Caco-2 (cell line): ENCODE data around the gene PDE4D. TPM values are rescaled to one million over a fixed set of nuclear protein-coding genes. Genes with fewer than 3 reads are reported as not detected.

ENCODE experiments used
- BruUV-seq: library from RNA; stranded (reverse); fragments of 400-500 nt; replicated peaks from 2 replicates; lab custom pipeline; 2021; lab: Mats Ljungman, UMichigan
- CTCF ChIA-PET: fragments of 300-600 bp; sonication (Branson Sonifier 250); formaldehyde crosslinking; loops from one replicate; lab custom pipeline; 2022; ENCODE audit warnings: antibody characterized with exemption; lab: Charles Lee
- POLR2A ChIA-PET: fragments of 300-600 bp; sonication (Branson Sonifier 250); formaldehyde crosslinking; loops from one replicate; lab custom pipeline; 2022; ENCODE audit warnings: antibody characterized with exemption; lab: Charles Lee
- DNase-seq, 2 experiments: peaks; one replicate each; pipeline versions ENCODE4 v3.0.0 to v3.0.0-alpha.2; 2020 to 2022
- H3K27me3 ChIP-seq: replicated peaks from 2 replicates; pipeline ENCODE4 v1.6.0; 2011; ENCODE audit warnings: low read length; ENCODE audit not compliant: control insufficient read depth, insufficient read depth
- H3K36me3 ChIP-seq: 2 replicates; pipeline ENCODE4 v1.5.1; 2011; ENCODE audit warnings: low read length; ENCODE audit not compliant: control insufficient read depth, insufficient read depth
- H3K4me1 ChIP-seq: fragments of 250-450 bp; sonication (Bioruptor Pico); 2 replicates; pipeline ENCODE4 v1.5.1; 2020; ENCODE audit warnings: mild to moderate bottlenecking
- H3K4me3 ChIP-seq: 2 replicates; pipeline ENCODE4 v1.5.1; 2011; ENCODE audit warnings: low read depth, mild to moderate bottlenecking, control low read depth, low read length
- H3K9me3 ChIP-seq: fragments of 250-450 bp; sonication (Bioruptor Pico); 2 replicates; pipeline ENCODE4 v1.5.1; 2020; ENCODE audit warnings: mild to moderate bottlenecking, moderate library complexity
- H3K27ac Mint-ChIP-seq: one replicate; pipeline ENCODE4 v1.8.0; 2022; ENCODE audit warnings: mixed read lengths; ENCODE audit not compliant: unreplicated experiment
- H3K27me3 Mint-ChIP-seq: one replicate; pipeline ENCODE4 v1.8.0; 2022; ENCODE audit warnings: mixed read lengths; ENCODE audit not compliant: insufficient read depth, unreplicated experiment
- H3K36me3 Mint-ChIP-seq: one replicate; pipeline ENCODE4 v1.8.0; 2022; ENCODE audit warnings: mild to moderate bottlenecking, mixed read lengths; ENCODE audit not compliant: insufficient read depth, unreplicated experiment
- H3K4me1 Mint-ChIP-seq: one replicate; pipeline ENCODE4 v1.8.0; 2022; ENCODE audit warnings: low read depth, mixed read lengths; ENCODE audit not compliant: unreplicated experiment
- H3K4me3 Mint-ChIP-seq: one replicate; pipeline ENCODE4 v1.8.0; 2022; ENCODE audit warnings: mild to moderate bottlenecking, moderate library complexity, mixed read lengths; ENCODE audit not compliant: unreplicated experiment
- H3K9me3 Mint-ChIP-seq: one replicate; pipeline ENCODE4 v1.8.0; 2022; ENCODE audit warnings: mixed read lengths; ENCODE audit not compliant: unreplicated experiment
- CTCF ChIP-seq, 2 experiments: fragments of 200-600 bp in 1 of 2; IDR thresholded peaks; 1 replicate in 1 of 2; 2 replicates in 1 of 2; pipeline versions ENCODE4 v1.5.1 to v1.8.0; 2011 to 2022; ENCODE audit warnings: antibody characterized with exemption in 1 of 2, control low read depth in 1 of 2, inconsistent platforms in 1 of 2, low read depth in 1 of 2, low read length in 1 of 2, mild to moderate bottlenecking in 1 of 2, moderate library complexity in 1 of 2; ENCODE audit not compliant: insufficient read depth in 1 of 2, severe bottlenecking in 1 of 2, unreplicated experiment in 1 of 2
- intact Hi-C: fragments of 100-400 bp; cut with micrococcal nuclease; formaldehyde crosslinking; loops from one replicate; pipeline ENCODE4 v1.10.0; 2022; ENCODE audit not compliant: unreplicated experiment
- total RNA-seq: library from RNA; stranded (reverse); gene quantifications from 2 replicates; pipeline ENCODE4 v1.2.3, GENCODE V29; 2022

PDE4D gene
- total RNA-seq, 1 experiment from 2014 or later = 89.8 TPM

DNA sequence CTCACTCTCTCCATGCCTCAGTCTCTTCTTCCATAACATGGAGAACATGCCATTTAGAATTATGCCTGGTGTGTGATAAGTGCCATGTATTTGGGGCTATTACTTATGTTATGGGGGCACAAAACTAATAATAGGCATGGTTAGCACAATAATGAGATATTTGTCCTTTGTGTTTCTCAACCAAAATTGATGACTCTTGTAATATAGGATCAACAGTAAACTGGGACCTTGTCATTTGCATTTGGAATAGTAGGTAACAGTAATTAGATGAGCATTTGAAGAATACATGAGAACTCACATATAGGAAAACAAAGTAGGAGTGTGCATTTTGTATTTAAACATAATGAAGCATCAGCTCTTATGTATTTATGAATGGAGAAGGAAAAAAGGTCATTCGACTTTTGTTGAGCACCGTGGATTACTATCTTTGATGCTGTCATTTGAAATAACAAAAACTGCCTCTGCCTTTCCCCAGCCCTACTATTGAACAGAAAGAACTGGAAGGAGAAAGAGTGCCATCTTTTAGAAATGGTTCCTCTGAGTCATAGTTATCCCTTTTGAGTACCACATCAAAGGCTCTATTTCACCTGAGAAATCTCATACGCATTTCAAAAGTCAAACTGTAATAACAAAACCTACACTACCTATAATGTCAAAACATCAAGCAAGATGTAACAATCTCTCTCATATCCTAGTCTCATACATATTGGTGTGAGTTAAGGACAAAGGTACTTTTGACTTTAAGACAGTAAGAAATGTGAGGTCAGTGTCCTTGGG is 655.2 kb downstream of the PDE4D start:
- Histone ChIP-seq H3K4me3 (no peak overlapping the region), H3K36me3 (no peaks in the 10 kb centered on the region), H3K27me3 (no peaks in the 10 kb centered on the region), H3K9me3 (no peaks in the 10 kb centered on the region), H3K4me1 (peaks cover 28% of the 10 kb centered on the region)
- ChIA-PET CTCF (no interaction called here), POLR2A (no interaction called here)
- TF ChIP-seq CTCF (IDR thresholded peaks at IDR 0.05; ENCODE audit: insufficient read depth in 1 of 2, low read depth in 1 of 2, low read length in 1 of 2, severe bottlenecking in 1 of 2, unreplicated experiment in 1 of 2) = no peak
- Mint-ChIP-seq H3K27ac (no peak overlapping the region), H3K4me1 (peaks cover 29% of the 10 kb centered on the region), H3K27me3 (no peaks in the 10 kb centered on the region), H3K9me3 (no peaks in the 10 kb centered on the region), H3K4me3 (no peak overlapping the region), H3K36me3 (no peaks in the 10 kb centered on the region)
- no TSS peak for BruUV-seq
- intact Hi-C loops = no loop called here
- DNase-seq = no peak

DNA sequence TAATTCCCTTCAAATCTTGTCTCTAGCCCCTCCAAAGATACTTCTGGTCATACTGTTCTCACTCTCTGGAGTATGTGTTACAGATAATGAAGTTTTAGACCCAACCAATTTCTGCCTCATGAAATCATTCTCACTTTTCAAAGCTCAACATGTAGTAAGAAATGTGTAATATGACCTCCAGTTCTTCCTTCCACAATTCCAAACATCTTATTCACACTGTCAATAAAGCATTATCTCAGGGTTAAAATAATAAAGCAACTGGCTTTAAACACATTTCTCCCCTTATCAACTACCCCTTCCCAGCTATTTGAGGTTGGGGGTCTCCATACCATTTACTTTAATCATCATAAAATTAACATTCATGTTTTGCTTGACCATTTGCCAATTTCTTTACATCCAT is 656.5 kb downstream of the PDE4D start:
- no peak overlapping the region for H3K27ac Mint-ChIP-seq
- peaks cover 29% of the 10 kb centered on the region for H3K4me1 Mint-ChIP-seq
- H3K27me3 ChIP-seq = no peaks in the 10 kb centered on the region
- DNase-seq = no peak
- ChIA-PET CTCF (interaction anchor here (0.6 kb wide), 1 partner anchor 15 kb away, joined by 4 read pairs; no protein-coding TSS in a partner anchor), POLR2A (no interaction called here)
- BruUV-seq = no TSS peak
- H3K36me3 Mint-ChIP-seq = no peaks in the 10 kb centered on the region
- H3K9me3 Mint-ChIP-seq = peaks cover 8% of the 10 kb centered on the region
- H3K27me3 Mint-ChIP-seq = no peaks in the 10 kb centered on the region
- H3K36me3 ChIP-seq = no peaks in the 10 kb centered on the region
- H3K4me1 ChIP-seq = peaks cover 28% of the 10 kb centered on the region
- no peak overlapping the region for H3K4me3 ChIP-seq
- H3K4me3 Mint-ChIP-seq = no peak overlapping the region
- TF ChIP-seq CTCF (IDR thresholded peaks at IDR 0.05; ENCODE audit: insufficient read depth in 1 of 2, low read depth in 1 of 2, low read length in 1 of 2, severe bottlenecking in 1 of 2, unreplicated experiment in 1 of 2) = no peak
- intact Hi-C loops = no loop called here
- H3K9me3 ChIP-seq = no peaks in the 10 kb centered on the region

DNA sequence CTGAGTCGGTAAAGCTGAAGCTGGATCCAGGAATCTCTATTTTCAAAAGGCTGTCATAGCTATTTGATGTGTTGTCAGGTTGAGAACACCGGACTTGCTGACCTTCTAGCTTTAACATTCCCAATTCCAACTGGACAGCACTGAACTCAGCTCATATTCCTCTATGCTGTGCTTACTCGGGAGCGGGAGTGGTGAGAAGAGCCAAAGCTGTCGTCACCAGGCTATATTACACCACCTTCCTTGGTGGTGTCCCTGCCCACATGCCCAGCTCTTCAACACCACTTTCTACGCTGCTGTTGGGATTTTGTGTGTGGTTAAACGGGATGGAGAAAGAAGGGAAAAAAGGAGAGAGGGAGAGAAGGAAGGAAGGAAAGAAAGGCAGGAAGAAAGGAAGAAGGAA is 657.1 kb downstream of the PDE4D start:
- H3K9me3 Mint-ChIP-seq = peaks cover 8% of the 10 kb centered on the region
- H3K27ac Mint-ChIP-seq = no peak overlapping the region
- no peak for DNase-seq
- H3K36me3 Mint-ChIP-seq = no peaks in the 10 kb centered on the region
- H3K4me1 Mint-ChIP-seq = peaks cover 29% of the 10 kb centered on the region
- TF ChIP-seq CTCF (IDR thresholded peaks at IDR 0.05; ENCODE audit: insufficient read depth in 1 of 2, low read depth in 1 of 2, low read length in 1 of 2, severe bottlenecking in 1 of 2, unreplicated experiment in 1 of 2) = no peak
- H3K4me3 Mint-ChIP-seq = no peak overlapping the region
- no TSS peak for BruUV-seq
- no peaks in the 10 kb centered on the region for H3K27me3 Mint-ChIP-seq
- H3K9me3 ChIP-seq = no peaks in the 10 kb centered on the region
- peaks cover 26% of the 10 kb centered on the region for H3K4me1 ChIP-seq
- H3K27me3 ChIP-seq = no peaks in the 10 kb centered on the region
- H3K36me3 ChIP-seq = no peaks in the 10 kb centered on the region
- no peak overlapping the region for H3K4me3 ChIP-seq
- intact Hi-C loops = no loop called here
- ChIA-PET POLR2A (no interaction called here), CTCF (interaction anchor here (0.7 to 1.1 kb wide), 3 partner anchors 13 to 131 kb away, joined by 3 to 4 read pairs (median 3); no protein-coding TSS in a partner anchor)
